GM18498 (cell line): ENCODE results near the gene ZNHIT2.

Experiments used
- ATAC-seq: cut with Tn5 transposase; IDR thresholded peaks from one replicate; pipeline ENCODE4 v1.9.1; 2021; ENCODE audit warnings: mild to moderate bottlenecking, moderate library complexity; ENCODE audit not compliant: unreplicated experiment

ZNHIT2 gene

GRCh38 chr11:65107751-65108468, 9.6 kb downstream of the ZNHIT2 start:
- no peak for ATAC-seq

- no peak for ATAC-seq
These were observed 10.4 kb downstream of the ZNHIT2 start for GRCh38 chr11:65107078-65107477.

- ATAC-seq, result no peak
These were observed 12.9 kb downstream of the ZNHIT2 start for GRCh38 chr11:65104628-65105027.

GRCh38 chr11:65103476-65103875, 14.0 kb downstream of the ZNHIT2 start:
- ATAC-seq, result no peak

- no peak for ATAC-seq
These were observed 15.1 kb downstream of the ZNHIT2 start for GRCh38 chr11:65102142-65103095.

GRCh38 chr11:65100674-65101350, 16.7 kb downstream of the ZNHIT2 start:
- ATAC-seq, result no peak

GRCh38 chr11:65096926-65097325, 20.6 kb downstream of the ZNHIT2 start:
- no peak for ATAC-seq

GRCh38 chr11:65095974-65096806, 21.3 kb downstream of the ZNHIT2 start, which contains the start of gene VPS51:
Gene VPS51 (plus strand): TSS chr11:65096214. CDS start chr11:65096251, 37 bp downstream.
- ATAC-seq, result peak; percentile 86

- ATAC-seq, result no peak
These were observed 22.1 kb downstream of the ZNHIT2 start for GRCh38 chr11:65095427-65095826.

- ATAC-seq, result no peak
These were observed 26.9 kb downstream of the ZNHIT2 start for GRCh38 chr11:65090628-65091027.

- ATAC-seq, result no peak
These were observed 27.9 kb downstream of the ZNHIT2 start for GRCh38 chr11:65089621-65090020.

GRCh38 chr11:65087827-65088226, 29.7 kb downstream of the ZNHIT2 start:
- ATAC-seq, result no peak

GRCh38 chr11:65087216-65087615, 30.3 kb downstream of the ZNHIT2 start:
- ATAC-seq, result no peak

- ATAC-seq, result no peak
These were observed 30.7 kb downstream of the ZNHIT2 start for GRCh38 chr11:65086809-65087208.

- ATAC-seq, result no peak
These were observed 32.1 kb downstream of the ZNHIT2 start for GRCh38 chr11:65085446-65085845.

GRCh38 chr11:65084598-65085375, 32.7 kb downstream of the ZNHIT2 start:
- ATAC-seq, result no peak

- peak; percentile 85 for ATAC-seq
These were observed 33.5 kb downstream of the ZNHIT2 start, which contains the start of the genes CDCA5 and ZFPL1 for GRCh38 chr11:65083834-65084597. Gene CDCA5 (minus strand): TSS chr11:65084040. CDS start chr11:65083978, 62 bp downstream. Gene ZFPL1 (plus strand): TSS chr11:65084222. CDS start chr11:65084699, 477 bp downstream.

- peak; percentile 27 for ATAC-seq
These were observed 34.2 kb downstream of the ZNHIT2 start for GRCh38 chr11:65083134-65083833.
